GM12872 (cell line): ENCODE data around the gene TMEM128.

Experiments used
- TF ChIP-seq, protein P1 (sequence below): IDR thresholded peaks from 3 replicates; pipeline ENCODE4 v1.5.1; 2011; ENCODE audit warnings: low read depth, mild to moderate bottlenecking, low read length, moderate library complexity; ENCODE audit not compliant: insufficient read depth

Gene TMEM128

DNA sequence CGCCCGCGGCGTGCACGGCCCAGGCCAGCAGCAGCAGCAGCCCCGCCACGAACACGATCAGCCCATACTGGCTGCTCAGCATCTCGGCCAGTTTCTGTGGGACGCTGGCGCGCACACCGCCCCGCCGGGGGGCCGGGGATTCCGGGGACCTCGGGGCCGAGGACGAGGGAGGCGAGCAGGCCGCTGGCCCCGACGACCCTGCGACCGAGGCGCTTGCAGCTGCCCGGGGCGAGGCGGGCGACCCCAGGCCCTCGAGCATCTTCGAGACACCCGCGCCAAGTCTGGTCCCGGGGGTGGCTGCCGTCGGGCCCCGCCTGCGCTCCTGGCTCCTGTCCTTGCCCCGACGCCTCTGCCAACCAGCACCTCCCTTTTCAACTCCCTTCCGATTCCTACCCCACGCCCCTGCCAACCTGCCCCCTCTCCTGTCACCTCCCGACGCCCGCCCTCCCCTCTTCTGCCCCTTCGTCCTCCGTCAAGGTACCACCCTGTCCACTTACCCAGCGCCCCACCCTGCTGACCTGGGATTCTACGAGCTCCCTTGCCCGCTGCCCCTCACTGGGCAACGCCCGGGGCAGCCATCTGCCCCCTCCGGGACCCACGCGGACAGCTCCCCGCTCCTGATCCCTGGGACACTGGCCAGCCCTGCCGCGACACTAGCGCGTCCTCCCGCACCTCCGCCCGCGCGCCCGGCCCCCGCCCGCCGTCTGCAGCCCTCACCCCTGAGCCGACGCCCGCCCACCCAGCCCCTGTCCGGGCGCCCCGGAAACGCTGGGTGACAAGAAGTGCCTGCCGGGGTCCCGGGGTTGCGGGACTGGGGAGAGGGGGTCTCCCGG lies 21.2 kb downstream of the TMEM128 start, which contains the start of gene OTOP1:
OTOP1 (minus strand) TSS at position 324 of the 833 bp plus-strand sequence; CDS start at position 259, 65 bp downstream.
- TF ChIP-seq, protein P1, sequence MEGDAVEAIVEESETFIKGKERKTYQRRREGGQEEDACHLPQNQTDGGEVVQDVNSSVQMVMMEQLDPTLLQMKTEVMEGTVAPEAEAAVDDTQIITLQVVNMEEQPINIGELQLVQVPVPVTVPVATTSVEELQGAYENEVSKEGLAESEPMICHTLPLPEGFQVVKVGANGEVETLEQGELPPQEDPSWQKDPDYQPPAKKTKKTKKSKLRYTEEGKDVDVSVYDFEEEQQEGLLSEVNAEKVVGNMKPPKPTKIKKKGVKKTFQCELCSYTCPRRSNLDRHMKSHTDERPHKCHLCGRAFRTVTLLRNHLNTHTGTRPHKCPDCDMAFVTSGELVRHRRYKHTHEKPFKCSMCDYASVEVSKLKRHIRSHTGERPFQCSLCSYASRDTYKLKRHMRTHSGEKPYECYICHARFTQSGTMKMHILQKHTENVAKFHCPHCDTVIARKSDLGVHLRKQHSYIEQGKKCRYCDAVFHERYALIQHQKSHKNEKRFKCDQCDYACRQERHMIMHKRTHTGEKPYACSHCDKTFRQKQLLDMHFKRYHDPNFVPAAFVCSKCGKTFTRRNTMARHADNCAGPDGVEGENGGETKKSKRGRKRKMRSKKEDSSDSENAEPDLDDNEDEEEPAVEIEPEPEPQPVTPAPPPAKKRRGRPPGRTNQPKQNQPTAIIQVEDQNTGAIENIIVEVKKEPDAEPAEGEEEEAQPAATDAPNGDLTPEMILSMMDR: no peak

DNA sequence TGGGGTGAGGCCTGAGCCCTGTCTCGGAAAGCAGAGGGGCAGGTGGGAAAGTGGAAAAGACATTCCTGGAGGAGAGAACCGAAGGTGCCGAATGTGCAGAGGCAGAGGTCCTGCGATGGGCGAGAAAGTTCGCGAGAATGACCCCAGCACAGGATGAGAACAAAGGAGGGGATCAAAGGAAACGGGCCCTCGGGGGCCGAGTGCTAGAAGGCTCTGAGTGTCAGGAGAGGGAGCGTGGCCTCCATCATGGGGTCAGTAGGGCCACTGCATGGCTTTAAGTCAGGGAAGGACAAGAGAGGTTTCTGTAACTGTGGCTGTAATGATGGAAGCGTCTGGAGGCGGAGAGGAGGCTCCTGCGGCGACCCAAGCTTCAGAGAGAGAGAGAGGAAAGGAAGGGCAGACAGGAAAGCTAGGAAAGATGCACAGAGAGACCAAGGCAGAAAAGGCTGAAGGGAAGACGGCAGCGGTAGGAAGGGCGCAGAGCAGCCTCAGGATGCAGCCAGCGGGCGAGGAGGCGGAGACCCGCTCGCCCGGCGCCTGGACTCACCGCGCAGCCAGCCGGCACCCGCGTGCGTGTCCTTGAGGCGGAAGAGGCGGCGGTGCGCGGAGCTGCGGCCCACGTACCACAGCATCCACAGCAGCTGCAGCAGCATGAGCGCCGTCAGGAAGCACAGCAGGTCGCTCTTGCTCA lies 22.0 kb downstream of the TMEM128 start:
- TF ChIP-seq, protein P1: no peak

DNA sequence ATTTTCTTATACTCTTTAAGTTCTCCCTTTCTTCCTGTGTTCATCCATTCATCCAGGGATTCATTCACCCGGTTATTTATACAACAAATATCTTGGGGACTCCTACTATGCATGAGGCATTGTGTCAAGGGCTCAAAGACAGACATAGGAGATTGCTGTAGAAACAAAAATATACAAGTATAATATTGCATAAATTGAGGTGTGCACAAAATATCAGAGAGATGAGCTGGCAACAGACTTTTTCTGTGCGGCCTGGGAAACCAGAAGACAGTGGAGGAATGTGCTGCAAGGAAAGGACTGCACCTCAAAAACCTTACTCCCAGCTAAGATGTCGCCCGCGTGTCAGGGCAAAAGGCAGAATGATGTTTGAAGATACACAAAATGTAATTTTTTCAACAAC lies 30.9 kb downstream of the TMEM128 start:
- TF ChIP-seq, protein P1: no peak

DNA sequence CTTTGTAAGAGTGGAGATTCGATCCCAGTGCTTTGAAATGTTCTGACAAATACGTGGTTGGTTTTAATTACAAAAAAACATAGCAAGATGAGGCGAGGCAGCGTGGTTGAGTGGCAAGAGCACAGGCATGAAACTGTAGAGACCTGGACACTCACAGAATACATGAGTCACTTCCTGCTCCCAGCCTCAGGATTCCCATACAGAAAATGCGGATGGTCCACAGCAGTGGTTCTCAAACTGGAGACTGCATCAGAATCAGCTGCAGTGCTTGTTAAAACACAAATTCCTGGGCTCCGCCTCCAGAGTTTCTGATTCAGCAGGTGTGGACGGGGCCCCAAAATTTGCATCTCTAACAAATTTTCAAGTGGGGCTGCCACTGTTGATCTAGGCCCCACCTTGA lies 31.4 kb downstream of the TMEM128 start:
- TF ChIP-seq, protein P1: no peak

DNA sequence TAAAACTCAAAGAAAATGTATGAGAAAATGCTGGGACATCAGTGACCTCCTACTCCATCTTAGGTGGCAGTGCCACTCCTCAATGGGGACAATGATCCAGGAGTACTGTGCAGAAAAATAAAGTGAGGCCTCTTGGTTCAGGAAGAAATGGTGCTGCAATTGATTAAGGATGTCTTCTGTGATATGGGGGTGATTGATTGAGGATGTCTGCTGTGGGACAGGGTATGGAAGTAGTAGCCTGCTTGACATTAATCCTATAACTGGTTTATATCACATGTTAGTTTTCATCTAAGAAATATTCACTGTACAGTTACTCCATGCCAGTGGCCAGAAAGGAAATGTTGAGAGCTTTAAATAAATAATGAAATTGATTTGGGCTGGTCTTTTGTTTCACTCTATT lies 41.8 kb downstream of the TMEM128 start:
- TF ChIP-seq, protein P1: no peak

DNA sequence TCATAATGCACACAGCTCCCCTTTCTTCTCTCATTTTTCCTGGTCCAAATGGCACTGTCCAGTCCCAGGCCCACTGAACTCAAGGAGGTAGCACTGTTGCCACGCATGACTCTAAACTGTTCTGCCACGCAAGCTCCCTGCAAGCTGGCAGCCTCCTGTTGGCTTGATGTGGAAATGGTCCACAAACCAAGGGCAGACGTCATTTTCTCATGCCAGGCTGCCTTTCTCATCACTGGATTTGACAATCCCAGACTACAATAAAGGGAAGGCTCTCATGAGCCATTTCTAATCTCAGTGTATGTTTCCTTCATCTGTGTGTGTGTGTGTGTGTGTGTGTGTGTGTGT lies 43.6 kb downstream of the TMEM128 start:
- TF ChIP-seq, protein P1: no peak

DNA sequence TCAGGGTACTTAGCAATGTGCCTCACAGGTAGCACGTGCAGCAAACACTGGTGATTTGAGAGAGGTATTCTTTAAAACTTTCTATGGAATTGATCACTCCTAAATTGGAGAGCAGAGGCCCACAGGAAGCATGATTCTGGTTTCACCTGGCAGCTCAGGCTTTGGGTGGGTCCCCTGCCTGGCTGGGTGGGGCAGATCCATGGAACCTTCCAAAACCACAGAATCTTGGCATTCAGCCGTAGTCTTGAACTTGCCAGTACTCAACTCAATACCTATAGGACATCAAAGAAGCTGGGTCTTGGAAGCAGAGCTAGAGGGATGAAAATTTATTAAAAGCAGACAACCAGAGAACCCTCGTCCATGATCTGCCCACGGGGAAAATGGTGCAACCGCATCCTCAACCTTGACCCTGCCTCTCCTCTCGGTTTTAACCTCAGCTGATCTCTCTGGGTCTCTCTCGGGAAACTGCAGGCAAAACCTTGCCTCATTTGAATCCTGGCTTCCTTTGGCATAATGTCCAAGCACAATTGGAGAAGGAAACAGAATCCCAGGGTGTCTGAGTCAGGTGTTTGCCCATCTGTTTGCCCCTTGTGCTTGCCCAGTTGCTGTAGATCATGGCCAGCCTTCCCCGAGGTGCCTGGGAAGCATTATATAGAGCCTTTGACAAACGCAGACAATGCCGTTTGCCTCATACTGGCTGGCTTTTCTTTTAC lies 44.2 kb downstream of the TMEM128 start:
- TF ChIP-seq, protein P1: no peak
